ENCODE data around the gene MICALL1. TPM values are rescaled to one million over a fixed set of nuclear protein-coding genes. Genes with fewer than 3 reads are reported as not detected.

MICALL1 gene
- total RNA-seq, 2 experiments from 2014 or later: 18.3 to 25.7 TPM

GRCh38 chr22:37930952-37931440 lies 24.9 kb downstream of the MICALL1 start:
- no peaks in the 10 kb centered on the region for H3K79me2 ChIP-seq (ENCODE audit: insufficient read depth, low read depth, low read length)
- H3K4me3 ChIP-seq (ENCODE audit: low read depth, low read length, poor library complexity, severe bottlenecking): no peak overlapping the region
- no peaks in the 10 kb centered on the region for H4K20me1 ChIP-seq (ENCODE audit: insufficient read depth, low read length)
- TF ChIP-seq CTCF (conservative IDR thresholded peaks at IDR 0.05; ENCODE audit: low read length) (peak; percentile 35; the same call in 1 of the 2 replicates), EZH2phosphoT487 (IDR thresholded peaks at IDR 0.05; ENCODE audit: borderline replicate concordance, low read depth, low read length) (no peak)
- peak overlapping the region; percentile 19 for H3K27ac ChIP-seq (ENCODE audit: low read depth, low read length, poor library complexity, severe bottlenecking)
- intact Hi-C loops (cut with micrococcal nuclease; ENCODE audit: unreplicated experiment): no loop called here
- peaks cover 32% of the 10 kb centered on the region for H3K4me1 ChIP-seq (ENCODE audit: insufficient read depth, low read length, poor library complexity, severe bottlenecking)
- H2AFZ ChIP-seq (ENCODE audit: low read length): no peak overlapping the region
- H3K4me2 ChIP-seq (ENCODE audit: low read length): peak overlapping the region; percentile 27; the same call in 1 of the 2 replicates
- H3K36me3 ChIP-seq (ENCODE audit: insufficient read depth, low read length): peaks cover 1% of the 10 kb centered on the region; the same call in 1 of the 2 replicates
- no peaks in the 10 kb centered on the region for H3K9me2 ChIP-seq (ENCODE audit: insufficient read depth, low read length)
- ChIA-PET CTCF (ENCODE audit: unreplicated experiment) (no interaction called here), POLR2A (no interaction called here)
- DNase-seq (ENCODE audit: low spot score): no peak
- H3K9me3 ChIP-seq (ENCODE audit: low read length): no peaks in the 10 kb centered on the region
- no TSS peak for BruUV-seq (replicated peaks)

GRCh38 chr22:37931893-37932389 lies 25.8 kb downstream of the MICALL1 start:
- H3K9me3 ChIP-seq (ENCODE audit: low read length): no peaks in the 10 kb centered on the region
- H2AFZ ChIP-seq (ENCODE audit: low read length): no peak overlapping the region
- H4K20me1 ChIP-seq (ENCODE audit: insufficient read depth, low read length): no peaks in the 10 kb centered on the region
- no peak overlapping the region for H3K4me3 ChIP-seq (ENCODE audit: low read depth, low read length, poor library complexity, severe bottlenecking)
- POLR2A ChIA-PET: no interaction called here
- peak; percentile 48 for DNase-seq (ENCODE audit: low spot score)
- H3K27ac ChIP-seq (ENCODE audit: low read depth, low read length, poor library complexity, severe bottlenecking): peak overlapping the region; percentile 19
- peak overlapping the region; percentile 27; the same call in 1 of the 2 replicates for H3K4me2 ChIP-seq (ENCODE audit: low read length)
- no TSS peak for BruUV-seq (replicated peaks)
- peaks cover 32% of the 10 kb centered on the region for H3K4me1 ChIP-seq (ENCODE audit: insufficient read depth, low read length, poor library complexity, severe bottlenecking)
- no peaks in the 10 kb centered on the region for H3K79me2 ChIP-seq (ENCODE audit: insufficient read depth, low read depth, low read length)
- H3K36me3 ChIP-seq (ENCODE audit: insufficient read depth, low read length): peaks cover 1% of the 10 kb centered on the region; the same call in 1 of the 2 replicates
- no peak for TF ChIP-seq CTCF (conservative IDR thresholded peaks at IDR 0.05; ENCODE audit: low read length)
- no peak for TF ChIP-seq EZH2phosphoT487 (IDR thresholded peaks at IDR 0.05; ENCODE audit: borderline replicate concordance, low read depth, low read length)
- CTCF ChIA-PET (ENCODE audit: unreplicated experiment): no interaction called here
- H3K9me2 ChIP-seq (ENCODE audit: insufficient read depth, low read length): no peaks in the 10 kb centered on the region
- intact Hi-C loops (cut with micrococcal nuclease; ENCODE audit: unreplicated experiment): no loop called here

- CTCF ChIA-PET (ENCODE audit: unreplicated experiment): no interaction called here
- no peaks in the 10 kb centered on the region for H4K20me1 ChIP-seq (ENCODE audit: insufficient read depth, low read length)
These were observed 26.3 kb downstream of the MICALL1 start for GRCh38 chr22:37932401-37932800.

More at GRCh38 chr22:37932401-37932800, 26.3 kb downstream of the MICALL1 start:
- TF ChIP-seq CTCF (conservative IDR thresholded peaks at IDR 0.05; ENCODE audit: low read length) (no peak), EZH2phosphoT487 (IDR thresholded peaks at IDR 0.05; ENCODE audit: borderline replicate concordance, low read depth, low read length) (no peak)
- DNase-seq (ENCODE audit: low spot score): no peak
- H3K27ac ChIP-seq (ENCODE audit: low read depth, low read length, poor library complexity, severe bottlenecking): no peak overlapping the region
- intact Hi-C loops (cut with micrococcal nuclease; ENCODE audit: unreplicated experiment): no loop called here
- H3K4me3 ChIP-seq (ENCODE audit: low read depth, low read length, poor library complexity, severe bottlenecking): no peak overlapping the region
- BruUV-seq (replicated peaks): no TSS peak
- peaks cover 32% of the 10 kb centered on the region for H3K4me1 ChIP-seq (ENCODE audit: insufficient read depth, low read length, poor library complexity, severe bottlenecking)
- H3K9me3 ChIP-seq (ENCODE audit: low read length): no peaks in the 10 kb centered on the region
- H3K4me2 ChIP-seq (ENCODE audit: low read length): 0 out of 2 replicates have a peak overlapping the region, but pooled peaks have one; percentile 27
- H2AFZ ChIP-seq (ENCODE audit: low read length): no peak overlapping the region
- H3K79me2 ChIP-seq (ENCODE audit: insufficient read depth, low read depth, low read length): no peaks in the 10 kb centered on the region
- peaks cover 4% of the 10 kb centered on the region; the same call in 1 of the 2 replicates for H3K36me3 ChIP-seq (ENCODE audit: insufficient read depth, low read length)
- no peaks in the 10 kb centered on the region for H3K9me2 ChIP-seq (ENCODE audit: insufficient read depth, low read length)
- POLR2A ChIA-PET: no interaction called here

All from OCI-LY7 (cell line).